Mucosa of descending colon (tissue), 3 donors: ENCODE data around the gene RALGPS1. TPM values are rescaled to one million over a fixed set of nuclear protein-coding genes. Genes with fewer than 3 reads are reported as not detected.
A peak's percentile ranks its signal among the peaks of the same experiment; 100 is the strongest.

Source experiments
- ATAC-seq: fragments of 200-7000 bp; cut with Tn5 transposase; one replicate; pipeline ENCODE4 v1.9.1; 2020; ENCODE audit warnings: mild to moderate bottlenecking, moderate library complexity
- DNase-seq, 3 donors: peaks; one replicate each; pipeline ENCODE4 v3.0.0-alpha.2; 2020
- H3K36me3 ChIP-seq: fragments of 200-600 bp; one replicate; pipeline ENCODE4 v1.8.0; 2021; ENCODE audit warnings: low read depth, mild to moderate bottlenecking
- H3K4me1 ChIP-seq: fragments of 200-600 bp; one replicate; pipeline ENCODE4 v1.8.0; 2021; ENCODE audit warnings: low read depth, mild to moderate bottlenecking
- H3K4me3 ChIP-seq: fragments of 200-600 bp; one replicate; pipeline ENCODE4 v1.8.0; 2021; ENCODE audit warnings: mild to moderate bottlenecking
- H3K9me3 ChIP-seq: fragments of 200-600 bp; one replicate; pipeline ENCODE4 v1.8.0; 2021; ENCODE audit warnings: mild to moderate bottlenecking
- intact Hi-C, 2 donors: fragments of 100-400 bp; cut with DNase I in 1 of 2; cut with micrococcal nuclease in 1 of 2; formaldehyde crosslinking; loops; one replicate each; pipeline versions ENCODE4 v1.11.0 to v1.11.1; 2022; cut with DNase I, micrococcal nuclease
- total RNA-seq, 3 donors: library from RNA; stranded (reverse); fragmentation: NEBNext Ultra II Directional in 2 of 3; extraction: Animal tissue kit (Norgen Biotek cat#: 25700) in 2 of 3; gene quantifications; one replicate each; pipeline versions ENCODE4 v1.2.1 to v1.2.4, GENCODE V29; 2021 to 2023
- TF ChIP-seq, protein P1 (sequence below): fragments of 200-600 bp; IDR thresholded peaks from one replicate; pipeline ENCODE4 v1.8.0; 2022; ENCODE audit warnings: antibody characterized with exemption, mild to moderate bottlenecking
- donor health status: DM: no; HTN: no; CAD: no; lungs with moderate emphysema.
- donor health status: DM: no; HTN: no; CAD: no.
- donor health status: DM: no; HTN: yes; CAD: no.

The RALGPS1 gene
- total RNA-seq, 3 donors from 2014 or later: 31.3 to 55.4 (median 32.1) TPM

DNA sequence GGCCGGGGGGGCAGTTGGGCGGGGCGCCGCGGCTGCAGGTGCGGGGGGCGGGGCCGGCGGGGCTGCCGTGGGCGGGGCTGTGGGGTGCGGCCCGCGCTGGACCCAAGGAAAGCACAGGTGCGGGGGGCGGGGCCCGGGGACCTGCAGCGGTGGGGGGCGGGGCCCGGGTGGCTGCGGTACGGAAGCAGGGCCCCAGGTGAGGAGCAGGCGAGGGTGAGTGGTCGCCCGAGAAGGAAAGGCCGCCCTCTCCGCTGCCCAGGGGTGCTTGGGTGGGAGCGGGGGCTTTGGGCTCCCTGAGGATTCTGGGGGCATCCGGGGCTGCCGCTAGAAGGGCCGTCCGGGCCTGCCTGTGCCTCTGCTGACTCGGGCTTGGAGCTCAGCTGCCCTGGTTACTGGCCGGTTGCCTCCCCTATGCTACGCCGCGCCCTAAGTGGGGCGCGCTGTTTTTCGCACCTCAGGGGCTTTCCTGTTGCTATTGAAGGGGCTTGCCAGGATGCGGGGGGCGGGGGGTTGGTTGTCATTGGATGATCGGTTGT lies 767 bp downstream of the RALGPS1 start:
- Histone ChIP-seq H3K36me3 (no peaks in the 10 kb centered on the region), H3K9me3 (no peaks in the 10 kb centered on the region), H3K4me3 (peak overlapping the region; percentile 42), H3K4me1 (peaks cover 8% of the 10 kb centered on the region)
- DNase-seq (peak; percentile 91 to 95 (median 92)), ATAC-seq (peak; percentile 87)
- intact Hi-C loops: no loop called here
- TF ChIP-seq, protein P1, sequence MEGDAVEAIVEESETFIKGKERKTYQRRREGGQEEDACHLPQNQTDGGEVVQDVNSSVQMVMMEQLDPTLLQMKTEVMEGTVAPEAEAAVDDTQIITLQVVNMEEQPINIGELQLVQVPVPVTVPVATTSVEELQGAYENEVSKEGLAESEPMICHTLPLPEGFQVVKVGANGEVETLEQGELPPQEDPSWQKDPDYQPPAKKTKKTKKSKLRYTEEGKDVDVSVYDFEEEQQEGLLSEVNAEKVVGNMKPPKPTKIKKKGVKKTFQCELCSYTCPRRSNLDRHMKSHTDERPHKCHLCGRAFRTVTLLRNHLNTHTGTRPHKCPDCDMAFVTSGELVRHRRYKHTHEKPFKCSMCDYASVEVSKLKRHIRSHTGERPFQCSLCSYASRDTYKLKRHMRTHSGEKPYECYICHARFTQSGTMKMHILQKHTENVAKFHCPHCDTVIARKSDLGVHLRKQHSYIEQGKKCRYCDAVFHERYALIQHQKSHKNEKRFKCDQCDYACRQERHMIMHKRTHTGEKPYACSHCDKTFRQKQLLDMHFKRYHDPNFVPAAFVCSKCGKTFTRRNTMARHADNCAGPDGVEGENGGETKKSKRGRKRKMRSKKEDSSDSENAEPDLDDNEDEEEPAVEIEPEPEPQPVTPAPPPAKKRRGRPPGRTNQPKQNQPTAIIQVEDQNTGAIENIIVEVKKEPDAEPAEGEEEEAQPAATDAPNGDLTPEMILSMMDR: no peak

DNA sequence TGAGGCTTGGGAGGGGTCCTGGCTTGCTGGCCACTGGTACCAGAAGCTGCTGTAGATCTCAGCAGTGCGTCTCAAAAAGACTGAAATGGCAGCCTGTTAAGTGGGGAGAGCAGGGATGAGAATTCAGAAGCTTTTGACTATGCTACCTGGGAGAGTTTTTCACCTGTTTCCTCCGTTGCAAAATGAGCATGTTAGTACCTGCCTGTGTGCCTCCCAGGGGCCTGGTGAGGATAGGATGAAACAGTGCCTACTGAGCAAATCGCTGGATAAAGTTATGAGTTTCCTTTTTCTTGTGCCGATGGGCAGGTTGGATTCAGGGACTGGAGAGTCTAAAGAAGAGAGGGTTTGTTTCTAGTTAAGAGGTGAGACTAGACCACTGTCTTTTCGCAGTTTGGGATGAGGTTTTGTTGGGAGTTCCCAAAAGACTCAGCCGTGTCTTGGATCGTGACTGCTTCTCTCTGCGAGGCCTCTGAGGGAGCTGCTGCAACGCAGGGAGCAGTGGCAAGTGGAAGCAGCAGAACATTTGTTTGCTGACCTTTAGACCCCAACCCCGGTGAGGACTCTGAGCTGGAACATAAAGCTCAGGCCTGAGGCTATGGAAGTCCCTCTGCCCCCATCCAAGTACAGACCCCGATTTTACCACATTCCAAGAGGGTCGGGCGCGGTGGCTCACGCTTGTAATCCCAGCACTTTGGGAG lies 1.4 kb downstream of the RALGPS1 start:
- TF ChIP-seq, protein P1: no peak
- intact Hi-C loops: no loop called here
- no peak for ATAC-seq
- no peaks in the 10 kb centered on the region for H3K36me3 ChIP-seq
- peaks cover 8% of the 10 kb centered on the region for H3K4me1 ChIP-seq
- DNase-seq: peak in 1 of 3 donors; percentile 35
- no peak overlapping the region for H3K4me3 ChIP-seq
- H3K9me3 ChIP-seq: no peaks in the 10 kb centered on the region

DNA sequence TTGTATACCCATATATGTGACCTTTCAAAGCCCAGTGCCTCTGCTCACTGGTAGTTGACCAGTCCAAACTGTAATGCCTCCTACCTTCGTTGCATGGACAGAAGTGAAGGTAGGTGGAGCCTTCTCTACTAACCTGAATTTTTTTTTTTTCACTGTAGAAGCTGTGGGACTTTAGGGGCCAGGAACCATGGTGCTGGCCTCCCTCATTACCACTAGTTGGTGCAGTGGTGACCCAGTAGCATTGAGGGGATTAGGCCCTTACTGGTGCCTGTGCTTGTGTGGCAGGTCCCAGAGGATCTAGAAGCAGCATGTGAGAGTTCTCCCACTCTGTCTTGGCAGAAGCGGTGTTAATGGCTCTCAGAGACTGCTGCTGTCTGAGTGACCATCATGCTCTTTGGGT lies 2.3 kb downstream of the RALGPS1 start:
- intact Hi-C loops: no loop called here
- Histone ChIP-seq H3K4me1 (peaks cover 8% of the 10 kb centered on the region), H3K9me3 (no peaks in the 10 kb centered on the region), H3K36me3 (no peaks in the 10 kb centered on the region), H3K4me3 (no peak overlapping the region)
- DNase-seq (no peak), ATAC-seq (no peak)
- TF ChIP-seq, protein P1: no peak

DNA sequence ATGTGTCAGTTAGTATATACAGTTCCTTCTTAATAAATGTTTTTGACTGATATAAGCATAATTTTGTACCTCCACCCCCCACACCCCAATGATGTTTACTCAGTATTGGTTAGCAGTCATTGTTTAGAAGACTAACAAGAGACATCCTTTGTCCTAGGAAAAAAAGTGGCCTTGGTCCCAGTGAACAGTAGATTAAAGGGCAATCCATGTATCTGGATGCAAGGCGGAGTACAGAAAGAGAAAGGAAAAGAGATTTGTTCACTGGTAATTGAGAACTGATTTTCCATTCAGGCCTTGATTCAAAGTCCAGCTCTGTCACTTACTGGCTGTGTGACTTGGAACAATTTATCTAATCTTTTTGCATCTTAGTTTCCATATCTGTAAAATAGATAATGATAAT lies 4.6 kb downstream of the RALGPS1 start:
- no peaks in the 10 kb centered on the region for H3K9me3 ChIP-seq
- intact Hi-C loops: no loop called here
- no peak overlapping the region for H3K4me3 ChIP-seq
- TF ChIP-seq, protein P1: no peak
- H3K36me3 ChIP-seq: no peaks in the 10 kb centered on the region
- peaks cover 8% of the 10 kb centered on the region for H3K4me1 ChIP-seq
- ATAC-seq: no peak
- DNase-seq: no peak

DNA sequence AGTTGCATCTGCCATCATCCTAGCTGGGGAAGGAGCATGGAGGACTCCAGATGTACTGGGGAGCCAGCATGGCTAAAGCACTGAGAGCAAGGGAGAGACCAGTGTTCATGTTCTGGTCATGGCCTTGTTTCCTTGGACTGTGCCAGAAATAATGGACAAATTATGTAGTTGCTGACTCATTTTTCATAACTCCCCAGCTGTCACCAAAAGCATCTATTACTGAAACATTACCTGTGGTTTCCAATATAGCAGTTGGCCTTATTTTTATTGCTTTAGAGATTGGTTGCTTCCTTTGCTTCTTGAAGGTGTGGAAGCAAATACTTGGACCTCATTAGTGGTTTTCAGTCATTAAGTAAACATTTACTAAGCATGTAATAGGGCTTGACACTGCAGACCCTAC lies 11.3 kb downstream of the RALGPS1 start:
- intact Hi-C loops: no loop called here

More for the DNA sequence above, 11.3 kb downstream of the RALGPS1 start:
- DNase-seq: no peak
- no peaks in the 10 kb centered on the region for H3K36me3 ChIP-seq
- no peak for ATAC-seq
- H3K9me3 ChIP-seq: no peaks in the 10 kb centered on the region
- TF ChIP-seq, protein P1: no peak
- no peaks in the 10 kb centered on the region for H3K4me1 ChIP-seq
- H3K4me3 ChIP-seq: no peak overlapping the region
